NCI-H69 (cell line): ENCODE measurements around the gene EIF4H.
"Not testable (repeated sequence)": the region's sequence is repeated elsewhere in the genome, so short reads cannot be mapped to it uniquely, and the experiment has no call there.

Experiments used
- DNase-seq: peaks from one replicate; lab custom pipeline; 2025; lab: John Stamatoyannopoulos, UW

EIF4H gene

DNA sequence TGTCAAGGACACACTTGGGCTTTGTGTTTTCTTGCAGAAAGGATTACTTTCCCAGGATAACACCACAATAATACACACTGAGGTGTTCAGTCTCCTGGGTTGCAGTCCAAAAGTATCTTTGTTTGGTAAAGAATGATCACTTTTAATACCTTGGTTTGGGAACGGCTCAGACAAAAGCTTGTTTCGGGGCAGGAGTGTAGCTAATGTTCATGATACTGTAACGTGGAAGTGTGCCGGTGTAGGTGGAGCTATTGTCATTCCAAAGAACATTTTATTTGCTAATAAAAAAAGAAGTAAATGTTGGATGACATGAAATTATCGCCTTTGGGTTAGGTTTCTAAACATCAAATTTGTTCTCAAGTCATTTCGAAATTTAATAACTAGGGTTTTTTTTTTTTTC is 1.2 kb downstream of the EIF4H start:
- DNase-seq, result peak; percentile 30

DNA sequence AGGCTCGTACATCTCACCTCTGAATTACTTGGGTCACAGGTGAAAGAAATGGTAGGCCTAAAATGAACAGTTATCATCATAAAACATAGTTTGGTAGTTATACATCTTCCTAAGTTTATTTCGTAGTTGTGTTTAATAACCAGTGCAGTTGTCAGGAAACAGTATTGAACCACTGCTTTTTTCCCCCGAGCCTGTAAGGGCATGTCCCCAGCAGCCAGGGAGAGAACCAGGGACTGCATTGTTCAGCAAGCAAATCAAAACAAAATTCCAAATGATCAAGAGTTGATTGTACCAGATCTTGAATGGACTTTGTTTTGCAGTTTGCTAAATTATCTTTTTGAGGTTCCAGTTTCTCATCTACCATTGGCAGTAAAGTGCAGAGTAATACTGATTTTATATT is 2.4 kb downstream of the EIF4H start:
- no peak for DNase-seq

DNA sequence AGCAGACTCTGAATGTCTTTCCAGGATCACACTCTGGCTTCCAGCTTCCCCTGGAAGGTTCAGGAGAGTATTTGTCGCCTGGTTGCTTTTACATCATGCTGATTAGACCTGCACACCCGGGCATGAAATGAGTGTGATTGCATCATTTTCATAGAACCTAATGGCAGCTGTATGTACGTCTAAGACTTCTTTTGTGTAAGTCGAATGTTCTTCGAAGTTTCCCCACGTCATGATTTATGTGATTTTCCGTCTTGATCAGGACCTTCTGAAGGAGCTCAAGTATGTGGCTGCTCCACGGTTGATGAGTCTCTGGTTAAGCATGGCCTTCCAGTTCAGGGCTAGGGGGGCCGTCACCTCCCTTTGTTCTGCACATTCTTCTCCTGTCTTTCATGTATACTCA is 4.5 kb downstream of the EIF4H start:
- DNase-seq, result no peak

DNA sequence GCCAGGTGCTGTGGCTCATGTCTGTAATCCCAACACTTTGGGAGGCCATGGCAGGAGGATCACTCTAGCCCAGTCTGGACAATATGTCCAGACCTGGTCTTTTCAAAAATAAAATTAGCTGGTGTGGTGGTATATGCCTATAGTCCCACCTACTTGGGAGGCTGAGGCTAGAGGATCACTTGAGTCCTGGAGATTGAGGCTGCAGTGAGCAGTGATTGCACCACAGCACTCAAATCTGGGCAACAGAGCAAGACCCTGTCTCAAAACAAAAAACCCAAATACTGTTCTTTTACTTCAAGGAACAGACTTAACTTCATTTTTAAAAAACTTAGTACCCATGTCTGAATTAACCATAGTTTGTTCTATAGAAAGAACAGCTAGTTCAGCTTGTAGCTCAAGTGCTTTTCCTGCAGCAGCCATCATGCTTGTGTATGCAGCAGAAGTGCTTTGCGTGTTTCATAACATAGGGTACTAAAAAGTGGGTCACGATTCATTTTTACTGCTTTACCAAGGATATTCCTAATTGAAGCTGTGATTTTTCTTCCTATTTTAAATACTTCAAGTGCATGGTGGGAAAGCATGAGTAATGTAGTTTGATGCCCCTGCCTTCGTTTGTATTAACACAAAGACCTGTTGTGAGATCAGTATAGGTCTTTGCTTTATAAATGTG is 5.9 kb downstream of the EIF4H start:
- DNase-seq, result no peak

DNA sequence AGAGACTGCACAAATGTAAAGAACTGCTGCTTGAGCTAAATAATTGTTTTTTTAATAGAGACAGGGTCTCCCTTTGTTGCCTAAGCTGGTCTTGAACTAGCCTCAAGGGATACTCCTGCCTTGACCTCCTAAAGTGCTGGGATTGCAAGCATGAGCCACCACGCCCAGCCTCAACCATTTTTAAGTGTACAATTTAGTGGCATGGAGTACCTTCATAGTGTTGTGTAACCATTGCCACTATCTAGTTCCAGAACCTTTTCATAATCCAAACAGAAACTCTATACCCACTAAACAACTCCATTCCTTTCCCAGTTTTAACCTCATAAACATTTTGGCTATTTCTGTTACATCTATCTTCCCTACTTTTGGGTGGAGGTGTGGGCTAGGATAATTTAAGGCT is 6.7 kb downstream of the EIF4H start:
- no peak for DNase-seq

DNA sequence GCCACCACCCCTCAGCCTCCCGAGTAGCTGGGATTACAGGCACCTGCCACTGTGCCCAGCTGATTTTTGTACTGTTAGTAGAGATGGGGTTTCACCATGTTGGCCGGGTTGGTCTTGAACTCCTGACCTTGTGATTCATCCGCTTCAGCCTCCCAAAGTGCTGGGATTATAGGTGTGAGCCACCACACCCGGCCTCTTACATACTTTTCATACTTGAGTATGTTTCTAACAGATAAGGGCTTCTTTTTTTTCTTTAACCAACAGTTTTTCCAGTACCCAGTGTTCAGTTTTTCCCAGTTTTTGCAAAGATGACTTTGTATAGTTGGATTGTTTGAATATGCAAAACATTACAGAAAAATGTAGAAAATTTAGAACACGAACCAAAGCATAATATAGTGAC is 7.7 kb downstream of the EIF4H start:
- DNase-seq, result no peak

DNA sequence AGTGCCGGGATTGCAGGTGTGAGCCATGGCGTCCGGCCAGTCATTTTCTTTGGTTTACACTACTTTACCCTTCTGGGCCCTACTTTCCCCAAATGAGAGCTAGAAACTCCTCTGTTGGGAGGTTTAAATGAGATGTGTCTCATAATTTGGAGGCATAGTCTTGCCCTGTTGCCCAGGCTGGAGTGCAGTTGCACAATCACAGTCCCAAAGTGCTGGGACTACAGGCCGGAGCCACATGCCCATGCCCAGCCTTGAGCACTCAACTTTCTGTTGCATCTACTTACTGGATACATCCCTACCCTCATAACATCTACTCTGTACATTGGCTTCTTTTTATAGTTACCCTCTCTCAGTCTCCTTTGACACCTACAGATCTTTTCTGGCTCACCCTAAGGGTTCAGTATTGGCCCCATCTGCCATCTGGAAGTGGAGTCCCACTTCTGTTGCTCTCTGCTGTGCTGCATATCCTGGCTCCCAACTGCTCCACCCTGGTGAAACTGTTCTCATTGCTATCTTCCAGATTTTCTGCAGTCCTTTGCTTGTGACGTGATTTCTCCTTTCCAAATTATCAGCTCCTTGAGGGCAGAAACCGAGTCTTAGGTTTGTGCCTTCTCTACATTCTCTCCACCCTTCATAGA is 8.4 kb downstream of the EIF4H start:
- DNase-seq, result no peak

DNA sequence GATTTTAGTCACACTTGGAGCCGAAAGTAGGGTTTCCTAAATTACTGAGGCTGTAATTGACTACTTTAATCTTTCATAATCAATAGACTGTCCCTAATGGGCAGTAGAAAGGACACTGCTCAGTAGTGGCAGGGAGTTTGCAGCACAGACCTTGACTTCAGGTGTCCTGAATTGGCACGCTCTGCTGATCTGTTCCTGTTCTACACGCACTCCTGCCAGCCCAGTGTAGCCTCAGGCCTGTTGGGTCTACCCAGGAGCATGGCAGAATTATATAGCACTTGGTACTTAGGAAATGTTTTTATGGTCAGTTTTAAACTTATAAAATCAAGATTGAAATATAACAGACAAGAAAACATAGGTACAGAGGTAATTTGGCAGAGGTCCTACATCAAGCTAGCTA is 9.0 kb downstream of the EIF4H start:
- no peak for DNase-seq

DNA sequence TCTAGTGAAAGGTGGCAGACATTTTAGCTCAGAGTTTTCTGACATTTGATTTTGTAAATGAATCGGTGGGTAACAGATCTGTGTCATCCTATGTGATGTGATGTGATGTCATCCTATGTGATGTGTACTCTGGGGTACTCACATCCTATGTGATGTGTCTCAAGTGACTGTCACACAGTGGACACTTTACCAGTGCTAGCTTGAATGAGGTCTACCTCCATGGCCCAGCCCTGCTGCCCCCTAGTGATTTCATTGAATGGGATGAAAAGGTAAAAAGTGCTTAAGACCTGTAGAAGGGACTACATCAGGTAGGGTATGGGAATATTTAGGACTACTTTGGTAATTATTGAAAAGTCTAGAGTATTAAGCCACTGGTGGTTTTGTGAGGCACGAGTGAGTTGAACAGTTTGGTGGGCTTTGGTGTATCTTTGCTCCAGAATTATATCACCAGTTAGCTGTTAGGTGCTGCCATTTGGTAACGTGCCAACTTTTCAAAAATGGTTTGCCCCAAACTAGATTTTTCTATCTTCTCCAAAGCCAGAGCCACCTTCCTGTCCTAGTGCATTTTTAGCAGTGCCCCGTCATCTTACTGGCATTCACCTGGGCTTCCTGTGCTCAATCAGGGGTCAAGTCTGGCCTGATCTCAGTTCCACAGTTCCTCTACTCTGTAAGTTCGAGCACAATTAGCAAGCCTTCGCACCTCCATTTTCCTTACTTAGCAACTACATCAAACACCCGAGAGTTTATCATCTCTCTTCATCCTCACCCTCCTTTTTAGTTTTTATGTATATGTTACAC is 9.7 kb downstream of the EIF4H start:
- peak; percentile 31 for DNase-seq

DNA sequence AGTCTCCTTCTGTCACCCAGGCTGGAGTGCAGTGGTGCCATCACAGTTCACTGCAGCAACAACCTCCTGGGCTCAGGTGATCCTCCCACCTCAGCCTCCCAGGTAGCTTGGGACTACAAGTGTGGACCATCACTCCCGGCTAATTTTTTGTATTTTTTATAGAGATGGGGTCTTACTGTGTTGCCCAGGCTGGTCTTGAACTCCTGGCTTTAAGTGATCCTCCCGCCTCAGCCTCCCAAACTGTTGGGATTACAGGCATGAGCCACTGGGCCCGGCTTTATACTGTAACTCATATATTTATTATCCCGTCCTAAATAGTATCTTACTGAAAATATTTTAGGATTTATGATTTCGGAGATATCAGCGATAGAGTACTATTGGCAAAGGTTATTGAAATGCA is 10.9 kb downstream of the EIF4H start:
- no peak for DNase-seq

DNA sequence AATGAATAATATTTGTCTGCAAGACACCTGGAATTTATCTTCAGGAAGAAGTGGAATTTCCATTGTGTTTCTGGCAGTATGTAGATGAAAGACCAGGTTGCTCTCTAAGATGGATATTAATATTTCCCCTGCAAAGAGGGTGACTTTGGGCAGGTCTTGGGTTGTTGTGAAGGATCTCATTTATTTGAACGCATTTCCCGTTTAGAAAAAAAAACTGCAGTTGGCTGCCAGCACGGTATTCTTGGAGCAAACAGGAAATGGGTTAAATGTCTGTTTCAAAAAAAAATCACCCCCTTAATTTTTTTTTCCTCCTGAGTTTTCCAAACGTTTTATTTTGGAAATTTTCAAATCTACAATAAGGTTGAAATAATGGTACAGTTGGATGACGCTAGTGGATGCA is 11.5 kb downstream of the EIF4H start:
- no peak for DNase-seq

DNA sequence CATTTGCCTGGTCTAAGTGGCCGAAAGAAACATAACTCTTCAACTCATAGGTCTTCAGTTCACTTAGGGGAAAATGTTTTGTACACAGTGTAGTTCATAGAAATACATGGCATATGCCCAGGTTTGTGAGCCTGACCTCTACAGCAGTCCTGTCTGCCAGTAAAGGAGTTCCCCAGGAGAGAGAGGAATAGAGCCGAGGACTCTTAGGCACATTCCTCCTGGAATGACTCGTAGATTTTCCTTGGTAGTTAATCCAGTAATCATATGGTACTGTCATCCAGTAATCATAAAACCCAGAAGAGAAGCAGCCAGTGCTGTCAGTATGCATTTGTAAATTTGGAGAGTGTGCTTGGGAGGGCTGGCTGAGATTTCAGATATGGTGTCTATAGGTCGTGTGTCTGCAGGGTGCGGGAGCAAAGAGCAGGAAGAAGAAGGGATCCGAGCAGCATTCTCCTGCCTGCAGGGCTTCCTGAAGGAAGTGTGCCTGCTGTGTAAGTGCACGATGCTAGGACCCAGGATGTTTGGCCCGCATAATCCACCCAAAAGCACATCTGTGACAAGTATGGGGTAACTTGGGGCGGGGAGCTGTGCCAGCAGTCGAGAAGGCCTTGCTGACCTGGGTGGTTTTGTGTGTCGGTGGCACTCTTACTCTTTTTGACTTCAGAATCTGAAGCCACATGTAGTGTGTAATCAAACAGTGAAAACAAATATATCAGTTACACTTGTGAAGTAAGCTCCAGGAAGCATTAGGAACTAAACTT is 13.9 kb downstream of the EIF4H start:
- DNase-seq, result no peak

DNA sequence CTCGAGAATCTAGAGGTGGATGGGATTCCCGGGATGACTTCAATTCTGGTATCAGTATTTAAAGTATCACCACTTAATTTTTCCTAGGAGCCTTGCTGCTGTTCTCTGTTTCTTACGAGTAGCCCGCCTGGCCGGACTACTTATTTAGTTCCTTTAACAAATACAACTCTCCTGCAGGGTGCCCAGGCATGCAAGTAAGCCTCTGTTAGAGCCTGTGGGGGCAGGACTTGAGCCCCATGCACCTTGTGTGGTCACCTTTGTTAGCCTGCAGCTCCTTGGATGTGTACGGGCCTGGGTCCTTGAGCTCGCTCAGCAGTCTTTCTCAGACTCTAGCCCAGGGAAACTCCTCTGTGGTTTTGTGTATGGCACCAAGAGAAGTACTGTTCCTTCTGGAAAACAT is 16.1 kb downstream of the EIF4H start:
- no peak for DNase-seq

DNA sequence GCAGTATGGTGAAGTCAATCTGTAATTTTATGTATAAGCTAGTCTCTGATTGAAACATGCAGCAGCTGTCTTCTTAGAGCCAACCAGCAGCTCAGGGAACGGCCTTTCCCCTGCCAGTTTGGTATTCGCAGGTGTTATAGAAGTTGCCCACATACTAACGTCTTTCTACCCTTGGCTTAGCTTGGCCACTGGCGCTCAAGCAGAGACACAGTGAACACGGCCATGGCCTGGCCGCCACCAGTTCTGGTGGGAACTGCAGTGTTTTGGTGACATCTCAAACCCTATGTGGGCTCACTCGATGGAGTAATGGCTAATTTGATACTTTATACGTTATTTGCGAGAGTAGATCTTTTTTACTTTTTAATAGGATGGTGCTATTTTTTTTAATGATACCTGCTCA is 17.1 kb downstream of the EIF4H start:
- DNase-seq, result no peak

DNA sequence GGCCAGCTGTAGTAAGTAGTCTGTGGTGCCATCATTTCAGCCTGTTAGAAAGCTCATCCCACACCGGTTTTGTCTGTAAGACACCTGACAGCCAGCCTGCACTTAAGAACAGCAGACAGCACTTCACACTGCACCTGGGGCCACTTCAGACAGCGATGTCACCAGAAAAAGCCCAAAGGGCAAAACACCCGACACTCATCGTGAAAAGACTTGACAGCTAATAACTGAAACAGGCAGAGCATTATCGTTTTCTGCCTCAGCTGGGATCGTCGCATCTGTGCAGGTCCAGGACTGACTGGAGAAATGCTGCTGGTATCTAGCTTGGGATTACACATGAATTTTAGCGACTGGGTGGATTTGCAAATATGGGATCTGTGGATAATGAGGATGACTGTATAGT is 18.9 kb downstream of the EIF4H start:
- no peak for DNase-seq

DNA sequence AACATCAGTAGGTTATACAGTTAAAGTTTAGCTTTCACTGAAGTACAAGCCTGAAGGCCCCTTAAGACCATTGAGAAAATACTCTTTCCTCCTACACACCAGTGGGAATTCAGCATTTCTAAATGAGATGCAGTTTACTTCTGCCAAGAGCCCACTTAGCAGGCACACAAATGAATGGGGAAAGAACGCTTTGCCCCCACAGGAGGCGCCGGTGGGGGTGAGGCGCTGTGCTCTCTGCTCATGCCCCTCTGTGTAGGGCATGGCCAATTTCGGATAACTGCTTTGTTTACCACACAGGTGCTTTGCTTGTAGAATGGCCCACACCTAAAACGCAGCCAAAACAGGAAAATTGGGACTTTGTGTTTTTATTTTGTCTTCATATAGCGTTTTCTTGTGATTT is 19.8 kb downstream of the EIF4H start:
- no peak for DNase-seq

DNA sequence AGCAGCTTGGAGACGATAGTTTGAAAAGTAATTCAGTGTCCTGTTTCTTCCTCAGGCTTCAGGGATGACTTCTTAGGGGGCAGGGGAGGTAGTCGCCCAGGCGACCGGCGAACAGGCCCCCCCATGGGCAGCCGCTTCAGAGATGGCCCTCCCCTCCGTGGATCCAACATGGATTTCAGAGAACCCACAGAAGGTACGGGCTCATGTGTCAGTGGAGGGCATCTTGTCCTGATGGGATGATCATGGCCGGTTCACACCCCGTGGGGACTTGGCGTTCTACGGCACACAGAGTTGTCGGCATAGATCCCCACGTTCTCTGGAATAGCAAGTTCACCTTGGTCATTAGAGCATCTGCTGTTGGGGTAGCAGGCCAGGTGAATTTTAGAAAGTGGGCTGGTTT is 20.5 kb downstream of the EIF4H start:
- no peak for DNase-seq

DNA sequence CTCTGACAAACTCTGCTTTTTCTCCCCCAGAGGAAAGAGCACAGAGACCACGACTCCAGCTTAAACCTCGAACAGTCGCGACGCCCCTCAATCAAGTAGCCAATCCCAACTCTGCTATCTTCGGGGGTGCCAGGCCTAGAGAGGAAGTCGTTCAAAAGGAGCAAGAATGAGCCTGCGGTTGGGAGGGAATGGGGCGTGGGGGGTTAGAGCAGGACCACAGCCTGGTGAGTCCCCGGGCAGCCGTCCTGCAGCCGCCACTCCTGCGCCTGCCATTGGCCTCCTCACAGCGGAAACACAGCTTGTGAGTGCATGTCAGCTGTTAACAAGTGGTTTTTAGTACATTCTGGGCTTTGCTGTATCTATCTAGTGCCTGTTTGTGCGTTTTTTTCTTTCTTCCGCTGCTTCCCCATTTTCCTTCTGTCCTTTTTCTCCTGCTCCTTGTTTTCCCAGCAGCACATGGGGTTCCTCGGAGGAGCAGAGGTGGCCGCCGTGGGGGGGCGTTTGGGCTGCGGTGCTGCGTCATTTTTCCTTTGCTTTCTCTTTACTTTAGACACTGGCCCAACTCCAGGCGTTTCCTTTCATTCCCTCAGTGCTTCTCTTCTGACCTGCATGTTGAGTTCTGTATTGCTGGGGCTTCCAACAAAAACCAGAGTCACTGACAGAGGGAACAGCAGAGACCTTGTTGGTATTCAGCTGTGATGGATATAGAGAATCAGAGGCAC is 21.1 kb downstream of the EIF4H start:
- not testable (repeated sequence) for DNase-seq

DNA sequence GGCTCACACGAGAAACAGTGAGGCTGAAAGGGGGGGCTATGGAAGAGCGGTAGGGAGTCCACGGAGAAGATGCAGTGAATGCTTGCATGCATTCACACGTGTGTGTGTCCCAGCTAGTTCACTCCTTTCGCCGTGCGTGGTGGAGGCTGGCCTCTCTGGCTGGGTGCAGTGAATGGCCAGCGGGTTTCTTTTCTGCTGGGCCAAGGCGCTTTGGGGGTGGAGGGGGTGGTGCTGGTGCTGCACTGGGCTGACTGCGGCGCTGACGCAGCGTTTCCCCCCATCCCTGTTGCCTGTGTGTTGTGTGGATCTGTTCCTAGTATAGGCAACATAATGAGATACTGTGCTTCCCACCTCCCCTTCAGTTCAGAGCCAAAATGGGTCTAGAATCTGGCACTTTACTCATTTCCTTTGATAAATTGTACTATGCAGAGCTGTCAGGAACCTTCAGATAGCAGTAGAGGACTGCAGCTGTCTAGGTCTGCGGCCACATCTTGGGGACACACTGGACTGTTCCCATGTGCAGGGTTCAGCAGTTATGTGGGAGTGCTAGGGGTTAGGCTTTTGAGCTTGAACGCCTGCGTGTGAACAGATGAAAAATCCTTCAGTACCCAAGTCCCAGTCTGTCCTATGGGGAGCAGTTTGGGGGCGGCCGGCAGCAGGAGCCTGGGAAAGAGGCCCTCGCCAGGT is 22.0 kb downstream of the EIF4H start:
- not testable (repeated sequence) for DNase-seq

DNA sequence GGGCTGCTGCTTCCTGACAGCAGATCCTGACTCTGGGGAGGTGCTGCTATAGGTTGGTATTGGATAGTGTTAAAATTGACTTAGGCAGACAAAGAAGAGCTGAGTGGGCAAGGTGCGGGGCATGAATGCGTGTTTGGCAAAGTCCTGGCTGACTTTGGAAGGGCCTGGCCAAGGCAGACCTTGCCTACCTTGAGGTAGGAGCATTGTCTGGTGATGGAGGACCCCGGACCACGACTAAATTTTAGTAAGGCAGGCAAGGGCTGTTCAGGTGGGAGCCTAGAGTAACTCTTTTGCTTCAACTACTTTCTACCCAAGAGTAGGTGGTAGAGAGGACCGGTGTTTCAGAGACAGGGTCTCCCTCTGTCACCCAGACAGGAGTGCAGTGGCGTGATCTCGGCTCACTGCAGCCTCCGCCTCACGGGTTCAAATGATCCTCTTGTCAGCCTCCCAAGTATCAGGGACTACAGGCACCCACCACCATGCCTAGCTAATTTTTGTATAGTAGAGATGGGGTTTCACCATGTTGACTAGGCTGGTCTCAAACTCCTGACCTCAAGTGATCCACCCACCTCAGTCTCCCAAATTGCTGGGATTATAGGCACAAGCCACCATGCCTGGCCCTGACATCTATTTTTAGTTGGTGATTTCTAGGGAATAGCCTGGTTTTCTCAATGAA is 23.4 kb downstream of the EIF4H start:
- no peak for DNase-seq
